LNCaP clone FGC (cell line): Measurements from ENCODE around the gene RBP3.

Experiments used
- DNase-seq: peaks from one replicate; pipeline ENCODE4 v3.0.0-alpha.2; 2011; ENCODE audit warnings: low read depth
- H3K4me3 ChIP-seq: 2 replicates; pipeline ENCODE4 v1.5.1; 2011; ENCODE audit warnings: mild to moderate bottlenecking, low read depth, low read length, control low read depth
- TF ChIP-seq, protein P1 (sequence below): IDR thresholded peaks from 2 replicates; pipeline ENCODE4 v1.5.1; 2012; ENCODE audit warnings: mild to moderate bottlenecking; ENCODE audit not compliant: control insufficient read depth, insufficient read depth; ENCODE audit errors: extremely low read depth

RBP3 gene

DNA sequence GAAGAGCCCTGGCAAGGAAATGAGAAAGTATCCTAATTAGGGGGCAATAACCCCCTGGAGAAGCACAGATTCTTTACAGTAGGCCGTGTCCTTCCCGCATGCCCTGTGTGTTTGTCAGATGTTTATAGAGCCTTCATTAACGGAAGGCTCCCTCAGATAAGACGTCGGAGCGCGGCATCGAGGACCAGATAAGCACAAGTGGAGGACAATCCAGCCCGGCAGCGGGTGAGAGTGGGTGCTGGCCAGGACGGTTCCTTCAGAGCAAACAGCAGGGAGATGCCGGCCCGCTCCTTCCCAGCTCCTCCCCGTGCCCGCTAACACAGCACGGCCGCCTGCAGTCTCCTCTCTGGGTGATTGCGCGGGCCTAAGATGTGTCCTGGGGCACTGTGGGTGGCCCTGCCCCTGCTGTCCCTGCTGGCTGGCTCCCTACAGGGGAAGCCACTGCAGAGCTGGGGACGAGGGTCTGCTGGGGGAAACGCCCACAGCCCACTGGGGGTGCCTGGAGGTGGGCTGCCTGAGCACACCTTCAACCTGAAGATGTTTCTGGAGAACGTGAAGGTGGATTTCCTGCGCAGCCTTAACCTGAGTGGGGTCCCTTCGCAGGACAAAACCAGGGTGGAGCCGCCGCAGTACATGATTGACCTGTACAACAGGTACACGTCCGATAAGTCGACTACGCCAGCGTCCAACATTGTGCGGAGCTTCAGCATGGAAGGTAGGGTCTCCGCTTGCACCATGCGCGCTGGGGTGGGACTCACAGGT is 25.7 kb upstream of the RBP3 start, which contains the start of gene GDF2:
Gene GDF2, plus strand, starts transcription at position 155 of the 762 bp plus-strand sequence. Its CDS starts 215 bp downstream, at position 370.
- no peak for DNase-seq
- H3K4me3 ChIP-seq, result no peak within 1 kb of the TSS
- TF ChIP-seq, protein P1, sequence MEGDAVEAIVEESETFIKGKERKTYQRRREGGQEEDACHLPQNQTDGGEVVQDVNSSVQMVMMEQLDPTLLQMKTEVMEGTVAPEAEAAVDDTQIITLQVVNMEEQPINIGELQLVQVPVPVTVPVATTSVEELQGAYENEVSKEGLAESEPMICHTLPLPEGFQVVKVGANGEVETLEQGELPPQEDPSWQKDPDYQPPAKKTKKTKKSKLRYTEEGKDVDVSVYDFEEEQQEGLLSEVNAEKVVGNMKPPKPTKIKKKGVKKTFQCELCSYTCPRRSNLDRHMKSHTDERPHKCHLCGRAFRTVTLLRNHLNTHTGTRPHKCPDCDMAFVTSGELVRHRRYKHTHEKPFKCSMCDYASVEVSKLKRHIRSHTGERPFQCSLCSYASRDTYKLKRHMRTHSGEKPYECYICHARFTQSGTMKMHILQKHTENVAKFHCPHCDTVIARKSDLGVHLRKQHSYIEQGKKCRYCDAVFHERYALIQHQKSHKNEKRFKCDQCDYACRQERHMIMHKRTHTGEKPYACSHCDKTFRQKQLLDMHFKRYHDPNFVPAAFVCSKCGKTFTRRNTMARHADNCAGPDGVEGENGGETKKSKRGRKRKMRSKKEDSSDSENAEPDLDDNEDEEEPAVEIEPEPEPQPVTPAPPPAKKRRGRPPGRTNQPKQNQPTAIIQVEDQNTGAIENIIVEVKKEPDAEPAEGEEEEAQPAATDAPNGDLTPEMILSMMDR, result no peak

DNA sequence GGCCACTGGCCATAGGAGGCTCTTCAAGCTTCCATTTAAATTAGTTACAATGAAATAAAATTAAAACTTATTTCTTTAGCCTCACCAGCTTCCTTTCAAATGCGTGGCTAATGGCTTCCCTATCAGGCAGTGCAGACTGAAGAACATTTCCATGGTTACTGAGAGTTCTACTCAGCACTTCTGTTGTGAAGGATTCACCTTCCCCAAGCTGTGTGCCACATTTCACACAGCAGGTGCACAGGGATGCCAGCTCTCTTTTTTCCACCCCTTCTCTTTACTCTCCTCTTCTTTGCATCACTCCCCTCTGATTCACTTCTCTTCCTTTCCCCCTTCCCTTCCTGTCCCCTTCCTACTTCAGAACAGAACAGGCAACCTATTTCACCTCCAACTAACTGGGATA is 25.1 kb upstream of the RBP3 start:
- TF ChIP-seq, protein P1, result no peak
- no peak overlapping the region for H3K4me3 ChIP-seq
- DNase-seq, result no peak

DNA sequence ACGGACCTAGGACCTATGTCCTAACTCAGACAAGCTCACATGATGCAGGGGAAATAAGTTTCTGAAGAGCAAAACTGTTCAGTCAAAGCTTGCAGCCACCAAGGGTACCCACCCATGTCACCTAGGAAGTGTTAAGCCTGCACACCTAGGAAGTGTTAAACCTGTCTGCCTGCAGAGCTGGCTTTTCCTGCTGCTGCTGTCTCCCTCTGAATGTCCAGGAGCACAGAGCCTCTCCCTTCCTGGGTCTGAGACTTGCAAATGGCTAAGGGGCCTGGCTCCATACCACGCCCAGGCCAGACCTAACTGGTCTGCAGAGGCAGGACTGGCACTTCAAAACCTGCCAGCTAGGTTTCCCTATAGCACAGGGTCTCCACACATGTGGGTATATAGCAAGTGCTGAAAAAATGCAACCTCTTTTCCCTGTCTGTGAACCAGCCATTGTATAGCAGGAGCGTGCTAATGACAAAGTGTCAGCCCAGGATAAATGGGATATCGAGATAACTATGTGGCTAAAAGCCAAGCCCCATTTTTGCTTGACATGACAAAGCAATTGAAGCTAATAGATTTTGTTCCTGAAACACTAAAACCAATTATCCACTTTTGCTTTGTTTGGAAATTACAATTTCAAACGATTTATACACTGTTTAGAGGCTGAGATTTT is 24.4 kb upstream of the RBP3 start:
- TF ChIP-seq, protein P1, result no peak
- DNase-seq, result no peak
- no peak overlapping the region for H3K4me3 ChIP-seq

DNA sequence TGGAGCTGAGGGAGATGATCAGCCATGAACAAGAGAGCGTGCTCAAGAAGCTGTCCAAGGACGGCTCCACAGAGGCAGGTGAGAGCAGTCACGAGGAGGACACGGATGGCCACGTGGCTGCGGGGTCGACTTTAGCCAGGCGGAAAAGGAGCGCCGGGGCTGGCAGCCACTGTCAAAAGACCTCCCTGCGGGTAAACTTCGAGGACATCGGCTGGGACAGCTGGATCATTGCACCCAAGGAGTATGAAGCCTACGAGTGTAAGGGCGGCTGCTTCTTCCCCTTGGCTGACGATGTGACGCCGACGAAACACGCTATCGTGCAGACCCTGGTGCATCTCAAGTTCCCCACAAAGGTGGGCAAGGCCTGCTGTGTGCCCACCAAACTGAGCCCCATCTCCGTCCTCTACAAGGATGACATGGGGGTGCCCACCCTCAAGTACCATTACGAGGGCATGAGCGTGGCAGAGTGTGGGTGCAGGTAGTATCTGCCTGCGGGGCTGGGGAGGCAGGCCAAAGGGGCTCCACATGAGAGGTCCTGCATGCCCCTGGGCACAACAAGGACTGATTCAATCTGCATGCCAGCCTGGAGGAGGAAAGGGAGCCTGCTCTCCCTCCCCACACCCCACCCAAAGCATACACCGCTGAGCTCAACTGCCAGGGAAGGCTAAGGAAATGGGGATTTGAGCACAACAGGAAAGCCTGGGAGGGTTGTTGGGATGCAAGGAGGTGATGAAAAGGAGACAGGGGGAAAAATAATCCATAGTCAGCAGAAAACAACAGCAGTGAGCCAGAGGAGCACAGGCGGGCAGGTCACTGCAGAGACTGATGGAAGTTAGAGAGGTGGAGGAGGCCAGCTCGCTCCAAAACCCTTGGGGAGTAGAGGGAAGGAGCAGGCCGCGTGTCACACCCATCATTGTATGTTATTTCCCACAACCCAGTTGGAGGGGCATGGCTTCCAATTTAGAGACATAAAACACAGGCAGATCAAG is 22.6 kb upstream of the RBP3 start:
- TF ChIP-seq, protein P1, result no peak
- H3K4me3 ChIP-seq, result no peak overlapping the region
- DNase-seq, result no peak

DNA sequence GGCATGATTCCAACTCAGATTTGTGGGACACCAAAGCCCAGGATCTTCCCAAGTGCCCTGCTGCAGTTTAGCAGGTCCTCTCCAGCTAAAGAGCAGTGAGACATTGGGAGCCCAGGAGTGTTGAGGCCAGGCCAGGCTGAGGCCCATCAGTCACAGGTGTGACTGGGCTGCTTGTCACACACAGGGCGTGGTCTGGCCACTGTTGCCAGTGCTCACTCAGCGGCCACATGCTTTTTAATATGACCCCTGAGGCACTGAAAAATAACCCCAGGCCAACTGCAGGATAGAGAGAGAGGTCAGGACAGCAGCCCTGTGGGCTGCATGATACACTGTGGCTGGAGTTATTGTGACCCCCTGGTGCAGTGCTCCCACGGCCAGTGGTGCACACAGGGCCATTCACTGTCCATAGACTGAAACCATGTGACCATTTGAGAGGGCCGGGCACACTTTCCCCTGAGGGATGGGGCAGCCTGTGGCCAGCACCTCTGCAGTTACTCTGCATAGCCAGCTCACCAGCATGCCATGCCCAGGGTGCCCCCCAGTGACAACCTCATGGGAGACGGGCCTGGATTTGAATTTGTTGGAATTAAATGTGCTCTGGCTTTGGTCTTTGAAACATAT is 21.7 kb upstream of the RBP3 start:
- H3K4me3 ChIP-seq, result no peak overlapping the region
- TF ChIP-seq, protein P1, result no peak
- no peak for DNase-seq

DNA sequence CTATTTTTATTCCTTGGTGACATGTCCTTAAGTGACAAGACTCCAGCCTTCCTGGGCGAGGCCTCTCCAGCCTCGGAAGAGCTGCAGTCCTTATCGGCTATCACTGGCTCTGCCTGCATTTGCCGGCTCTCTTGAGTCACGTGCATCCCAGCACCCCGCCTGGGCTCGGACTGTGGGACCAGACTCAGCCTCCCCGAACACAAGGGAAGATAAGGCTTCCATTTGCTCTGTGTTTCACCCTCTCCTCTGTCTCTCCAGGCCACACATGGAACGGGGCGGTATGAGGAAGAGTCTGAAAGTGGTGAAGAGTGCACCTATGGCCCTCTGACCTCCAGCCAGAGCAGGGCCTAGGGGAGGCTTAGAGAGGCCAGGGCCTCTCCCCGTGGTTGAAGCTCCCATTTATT is 21.2 kb upstream of the RBP3 start:
- no peak overlapping the region for H3K4me3 ChIP-seq
- no peak for DNase-seq
- TF ChIP-seq, protein P1, result no peak
